IMR-90 (cell line): ENCODE data around the gene NEDD4L. TPM values are rescaled to one million over a fixed set of nuclear protein-coding genes. Genes with fewer than 3 reads are reported as not detected.
A peak's percentile ranks its signal among the peaks of the same experiment; 100 is the strongest.

Experiments
- ATAC-seq: fragments of 200-7000 bp; cut with Tn5 transposase; 2 replicates; pipeline ENCODE4 v1.9.1; 2020; ENCODE audit warnings: low read depth, mild to moderate bottlenecking, moderate library complexity
- BruUV-seq: library from RNA; stranded (reverse); fragments of 400-500 nt; replicated peaks from 2 replicates; lab custom pipeline; 2021; lab: Mats Ljungman, UMichigan
- CTCF ChIA-PET: fragments of 300-600 bp; formaldehyde crosslinking; extraction: SDS; loops from one replicate; lab custom pipeline; 2021; ENCODE audit warnings: antibody characterized with exemption; lab: Yijun Ruan, JAX
- POLR2A ChIA-PET: fragments of 300-600 bp; sonication (Branson Sonifier 250); formaldehyde crosslinking; loops from one replicate; lab custom pipeline; 2022; ENCODE audit warnings: antibody characterized with exemption; ENCODE audit not compliant: unreplicated experiment; lab: Charles Lee
- DNase-seq: peaks from one replicate; pipeline ENCODE4 v3.0.0; 2013
- H2AFZ ChIP-seq: replicated peaks from 2 replicates; pipeline ENCODE3; 2013; ENCODE audit warnings: low read length, mild to moderate bottlenecking; ENCODE audit not compliant: poor library complexity
- H2AK5ac ChIP-seq: 2 replicates; pipeline ENCODE4 v1.6.1; 2013; ENCODE audit warnings: low read depth, low read length, inconsistent platforms
- H2AK9ac ChIP-seq: replicated peaks from 2 replicates; pipeline ENCODE3; 2013; ENCODE audit warnings: mild to moderate bottlenecking, low read depth, low read length, moderate library complexity; ENCODE audit not compliant: poor library complexity
- H2BK120ac ChIP-seq: 2 replicates; pipeline ENCODE4 v1.6.1; 2013; ENCODE audit warnings: low read depth, low read length, inconsistent platforms
- H2BK15ac ChIP-seq: 3 replicates; pipeline ENCODE4 v1.6.1; 2013; ENCODE audit warnings: low read depth, low read length, inconsistent platforms
- H2BK20ac ChIP-seq: 2 replicates; pipeline ENCODE4 v1.6.1; 2013; ENCODE audit warnings: low read depth, mild to moderate bottlenecking, inconsistent platforms, low read length, moderate library complexity
- H2BK5ac ChIP-seq: 2 replicates; pipeline ENCODE4 v1.6.1; 2013; ENCODE audit warnings: mild to moderate bottlenecking, low read depth, low read length, inconsistent platforms; ENCODE audit not compliant: poor library complexity, severe bottlenecking
- H3K14ac ChIP-seq: replicated peaks from 2 replicates; pipeline ENCODE4 v1.6.1; 2013; ENCODE audit warnings: low read depth, low read length, inconsistent platforms
- H3K18ac ChIP-seq: 2 replicates; pipeline ENCODE4 v1.6.1; 2013; ENCODE audit warnings: low read depth, low read length, control low read depth
- H3K23ac ChIP-seq: 2 replicates; pipeline ENCODE4 v1.6.1; 2013; ENCODE audit warnings: low read depth, low read length, inconsistent platforms
- H3K27ac ChIP-seq: 2 replicates; pipeline ENCODE4 v1.5.1; 2013; ENCODE audit warnings: mild to moderate bottlenecking, control low read depth, low read length; ENCODE audit not compliant: insufficient read depth
- H3K27me3 ChIP-seq: 2 replicates; pipeline ENCODE4 v1.6.1; 2013; ENCODE audit warnings: low read length; ENCODE audit not compliant: control insufficient read depth, insufficient read depth
- H3K36me3 ChIP-seq: 2 replicates; pipeline ENCODE4 v1.6.1; 2013; ENCODE audit warnings: low read length, mixed read lengths; ENCODE audit not compliant: control insufficient read depth, insufficient read depth
- H3K4ac ChIP-seq: 2 replicates; pipeline ENCODE4 v1.6.1; 2013; ENCODE audit warnings: low read depth, low read length, inconsistent platforms
- H3K4me1 ChIP-seq: 2 replicates; pipeline ENCODE4 v1.6.1; 2013; ENCODE audit warnings: low read length, mixed read lengths; ENCODE audit not compliant: control insufficient read depth, insufficient read depth
- H3K4me2 ChIP-seq: 2 replicates; pipeline ENCODE4 v1.6.1; 2013; ENCODE audit warnings: low read depth, mild to moderate bottlenecking, control low read depth, low read length, moderate library complexity
- H3K4me3 ChIP-seq: 2 replicates; pipeline ENCODE4 v1.5.1; 2013; ENCODE audit warnings: low read depth, mild to moderate bottlenecking, control low read depth, low read length, moderate library complexity; ENCODE audit not compliant: insufficient read depth
- H3K56ac ChIP-seq: 2 replicates; pipeline ENCODE4 v1.6.1; 2013; ENCODE audit warnings: low read length, inconsistent platforms; ENCODE audit not compliant: insufficient read depth; ENCODE audit errors: extremely low read depth
- H3K79me1 ChIP-seq, 2 experiments: 2 replicates each; pipeline ENCODE4 v1.6.1; 2013; ENCODE audit warnings: low read length in 2 of 2, inconsistent platforms in 1 of 2, low read depth in 1 of 2
- H3K9ac ChIP-seq: 2 replicates; pipeline ENCODE4 v1.6.1; 2013; ENCODE audit warnings: low read depth, low read length, control low read depth
- H3K9me1 ChIP-seq: 2 replicates; pipeline ENCODE4 v1.6.1; 2013; ENCODE audit warnings: low read length, inconsistent platforms; ENCODE audit not compliant: insufficient read depth
- H3K9me3 ChIP-seq: 2 replicates; pipeline ENCODE4 v1.6.1; 2013; ENCODE audit warnings: low read length; ENCODE audit not compliant: control insufficient read depth, insufficient read depth
- H4K20me1 ChIP-seq: 2 replicates; pipeline ENCODE4 v1.6.1; 2013; ENCODE audit warnings: low read length, inconsistent platforms; ENCODE audit not compliant: insufficient read depth
- H4K5ac ChIP-seq: 2 replicates; pipeline ENCODE4 v1.6.1; 2013; ENCODE audit warnings: mild to moderate bottlenecking, low read depth, low read length, control low read depth
- H4K8ac ChIP-seq, 2 experiments: 2 replicates each; pipeline ENCODE4 v1.6.1; 2013; ENCODE audit warnings: low read depth in 2 of 2, low read length in 2 of 2, control low read depth in 1 of 2, inconsistent platforms in 1 of 2
- H4K91ac ChIP-seq: 2 replicates; pipeline ENCODE4 v1.6.1; 2013; ENCODE audit warnings: low read depth, low read length, inconsistent platforms; ENCODE audit not compliant: insufficient read depth
- CEBPB ChIP-seq: IDR thresholded peaks from 2 replicates; pipeline ENCODE4 v1.6.1; 2012; ENCODE audit warnings: low read depth, low read length, improper control_type of control experiment
- POLR2A ChIP-seq: IDR thresholded peaks from 2 replicates; pipeline ENCODE4 v1.6.1; 2012; ENCODE audit warnings: mild to moderate bottlenecking, low read depth, low read length
- WGBS, 2 experiments: methylation state at CpG; one replicate each; pipeline versions ENCODE4 v1.1.5 to v1.1.7; 2013; ENCODE audit warnings: missing lambda C conversion rate in 2 of 2; ENCODE audit not compliant: insufficient read length in 1 of 2; ENCODE audit errors: extremely low coverage in 2 of 2; 5-methylcytosine and 5-hydroxymethylcytosine counted together
- dilution Hi-C: fragments of 300-500 bp; cut with HindIII; formaldehyde crosslinking; loops from one replicate; pipeline ENCODE4 v1.14.3; 2018; ENCODE audit warnings: low sequenced_read_pairs; ENCODE audit not compliant: unreplicated experiment
- in situ Hi-C: fragments of 300-500 bp; cut with MboI; formaldehyde crosslinking; loops from 3 replicates; pipeline ENCODE4 v1.14.3; 2019; ENCODE audit warnings: low sequenced_read_pairs, inconsistent platforms, mixed read lengths
- intact Hi-C: fragments of 100-400 bp; cut with micrococcal nuclease; formaldehyde crosslinking; loops from 2 replicates; pipeline ENCODE4 v1.10.0; 2022
- polyA plus RNA-seq, 3 experiments: library from polyadenylated mRNA; depleted of rRNA; stranded (reverse); fragments of >200 nt; gene quantifications; 2 replicates each; pipeline ENCODE4 v1.2.3, GENCODE V29; 2012; ENCODE audit warnings: low replicate concordance in 1 of 3
- total RNA-seq: library from RNA; depleted of rRNA; stranded (reverse); fragments of >200 nt; gene quantifications from 2 replicates; pipeline ENCODE4 v1.2.3, GENCODE V29; 2012

Gene NEDD4L
- total and polyA plus RNA-seq, 2 of the 4 experiments (the other 2 are of a cell fraction), result 10.0 to 10.9 TPM

DNA sequence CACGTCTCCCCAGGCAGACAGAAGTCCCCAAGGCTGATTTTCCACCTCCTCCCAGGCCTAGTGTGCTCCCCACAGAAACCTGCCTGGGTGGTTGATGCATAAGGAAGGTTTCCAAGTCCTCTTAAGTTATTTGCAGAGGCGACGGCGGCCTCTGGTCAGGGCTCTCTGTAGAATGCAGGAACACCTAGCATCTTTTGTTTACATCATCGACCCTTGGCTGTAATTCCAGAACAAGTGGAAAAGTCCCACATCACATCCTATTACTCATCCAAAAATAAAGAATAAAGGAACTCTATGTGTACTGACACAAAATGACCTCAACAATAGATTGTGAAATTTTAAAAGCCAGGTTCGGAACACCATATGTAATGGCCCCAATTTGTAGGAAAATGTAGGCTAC lies 373.7 kb downstream of the NEDD4L start:
- H3K18ac ChIP-seq, result no peak overlapping the region
- H2BK15ac ChIP-seq, result no peak overlapping the region
- H2BK20ac ChIP-seq, result peak overlapping the region; percentile 6; the same call in 1 of the 2 replicates
- H3K56ac ChIP-seq, result no peak overlapping the region
- H3K36me3 ChIP-seq, result no peaks in the 10 kb centered on the region
- H2AFZ ChIP-seq, result no peak overlapping the region
- no peak overlapping the region for H2BK5ac ChIP-seq
- ChIA-PET CTCF (no interaction called here), POLR2A (no interaction called here)
- no peaks in the 10 kb centered on the region for H4K20me1 ChIP-seq
- no peak overlapping the region for H3K23ac ChIP-seq
- dilution Hi-C loops, result no loop called here
- ATAC-seq (no peak), DNase-seq (peak; percentile 59)
- no CpG with 5 or more reads among the region's 6 CpGs for WGBS, 2 experiments
- H3K27me3 ChIP-seq, result peaks cover 30% of the 10 kb centered on the region
- no peak overlapping the region for H4K91ac ChIP-seq
- no peak overlapping the region for H3K4ac ChIP-seq
- no peaks in the 10 kb centered on the region for H3K9me3 ChIP-seq
- no peak overlapping the region for H2BK120ac ChIP-seq
- no peak overlapping the region for H3K4me2 ChIP-seq
- H4K5ac ChIP-seq, result no peak overlapping the region
- no peak overlapping the region for H3K4me3 ChIP-seq
- intact Hi-C loops, result no loop called here
- H3K27ac ChIP-seq, result no peak overlapping the region
- H3K14ac ChIP-seq, result no peak overlapping the region
- peaks cover 11% of the 10 kb centered on the region for H3K9me1 ChIP-seq
- no TSS peak for BruUV-seq
- TF ChIP-seq CEBPB (peak; percentile 79), POLR2A (no peak)
- peak overlapping the region; percentile 59 for H2AK5ac ChIP-seq
- in situ Hi-C loops, result no loop called here
- H4K8ac ChIP-seq, result no peak overlapping the region
- H3K79me1 ChIP-seq, result no peaks in the 10 kb centered on the region
- H3K4me1 ChIP-seq, result peaks cover 11% of the 10 kb centered on the region
- H2AK9ac ChIP-seq, result no peak overlapping the region
- H3K9ac ChIP-seq, result no peak overlapping the region
